ENCODE data around the gene TENT5A. TPM values are rescaled to one million over a fixed set of nuclear protein-coding genes. Genes with fewer than 3 reads are reported as not detected.
A peak's percentile ranks its signal among the peaks of the same experiment; 100 is the strongest.
"Not testable (repeated sequence)": the region's sequence is repeated elsewhere in the genome, so short reads cannot be mapped to it uniquely, and the experiment has no call there.

Gene TENT5A
- total RNA-seq, 1 donor = 21.6 TPM

DNA sequence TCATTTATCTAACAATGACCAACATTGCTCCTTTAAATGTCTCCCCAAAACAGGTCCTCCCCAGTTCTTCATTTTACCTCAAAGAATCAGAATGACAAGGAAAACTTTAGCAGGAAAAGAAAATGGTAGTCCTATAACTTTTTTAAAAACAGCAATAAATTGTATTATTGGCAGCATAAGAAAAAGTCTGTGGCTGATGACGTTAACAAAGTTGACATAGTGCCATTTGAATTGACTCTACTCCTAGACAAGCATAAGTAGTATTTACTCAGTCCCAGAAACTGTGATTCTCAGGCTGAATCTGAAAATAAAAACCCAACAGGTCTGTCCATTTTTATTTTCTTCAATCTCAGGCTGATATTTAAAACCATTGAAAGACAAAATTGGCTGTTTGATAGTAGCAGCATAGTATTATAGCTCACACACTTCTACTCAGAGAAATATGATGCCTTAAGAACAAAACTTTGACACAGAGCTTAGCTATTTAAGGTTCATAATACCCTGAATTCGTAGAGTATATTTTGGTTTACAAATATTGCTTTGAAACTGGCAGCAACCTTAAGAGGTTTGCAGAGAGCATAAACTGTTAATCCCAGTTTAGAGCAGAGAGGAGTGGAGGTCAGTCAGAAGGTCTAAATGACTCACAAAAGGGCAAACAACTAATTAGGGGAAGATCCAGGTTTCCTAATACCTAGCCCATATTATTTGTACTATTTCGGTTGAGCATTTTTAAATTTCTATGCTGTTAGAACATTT, 35.0 kb upstream of the TENT5A start:
- TF ChIP-seq, protein P1, sequence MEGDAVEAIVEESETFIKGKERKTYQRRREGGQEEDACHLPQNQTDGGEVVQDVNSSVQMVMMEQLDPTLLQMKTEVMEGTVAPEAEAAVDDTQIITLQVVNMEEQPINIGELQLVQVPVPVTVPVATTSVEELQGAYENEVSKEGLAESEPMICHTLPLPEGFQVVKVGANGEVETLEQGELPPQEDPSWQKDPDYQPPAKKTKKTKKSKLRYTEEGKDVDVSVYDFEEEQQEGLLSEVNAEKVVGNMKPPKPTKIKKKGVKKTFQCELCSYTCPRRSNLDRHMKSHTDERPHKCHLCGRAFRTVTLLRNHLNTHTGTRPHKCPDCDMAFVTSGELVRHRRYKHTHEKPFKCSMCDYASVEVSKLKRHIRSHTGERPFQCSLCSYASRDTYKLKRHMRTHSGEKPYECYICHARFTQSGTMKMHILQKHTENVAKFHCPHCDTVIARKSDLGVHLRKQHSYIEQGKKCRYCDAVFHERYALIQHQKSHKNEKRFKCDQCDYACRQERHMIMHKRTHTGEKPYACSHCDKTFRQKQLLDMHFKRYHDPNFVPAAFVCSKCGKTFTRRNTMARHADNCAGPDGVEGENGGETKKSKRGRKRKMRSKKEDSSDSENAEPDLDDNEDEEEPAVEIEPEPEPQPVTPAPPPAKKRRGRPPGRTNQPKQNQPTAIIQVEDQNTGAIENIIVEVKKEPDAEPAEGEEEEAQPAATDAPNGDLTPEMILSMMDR (IDR thresholded peaks at IDR 0.05; ENCODE audit: insufficient read depth, low read depth, low read length) = no peak
- H3K4me3 ChIP-seq (ENCODE audit: low read depth, low read length) = no peak overlapping the region
- DNase-seq (ENCODE audit: low read depth) = peak; percentile 82

DNA sequence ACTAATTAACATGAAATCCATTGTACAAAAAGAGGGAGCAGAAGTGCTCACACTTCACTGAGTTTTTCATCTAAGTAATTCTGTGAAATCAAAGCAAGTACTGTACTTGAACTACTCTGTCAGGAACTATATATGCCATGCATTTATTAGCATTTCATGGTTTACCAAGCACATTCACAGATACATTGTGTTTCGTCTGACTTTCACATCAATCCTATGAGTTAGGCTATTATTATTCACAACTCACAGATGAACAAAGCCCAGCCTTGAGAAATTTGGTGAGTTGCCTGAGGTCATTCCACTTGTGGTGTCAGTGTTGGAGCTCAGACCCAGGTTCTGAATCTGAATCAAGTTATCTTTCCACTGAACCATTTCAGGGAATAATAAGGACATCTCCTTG, 33.7 kb upstream of the TENT5A start:
- DNase-seq (ENCODE audit: low read depth) = no peak
- H3K4me3 ChIP-seq (ENCODE audit: low read depth, low read length) = no peak overlapping the region
- TF ChIP-seq, protein P1 (IDR thresholded peaks at IDR 0.05; ENCODE audit: insufficient read depth, low read depth, low read length) = no peak

DNA sequence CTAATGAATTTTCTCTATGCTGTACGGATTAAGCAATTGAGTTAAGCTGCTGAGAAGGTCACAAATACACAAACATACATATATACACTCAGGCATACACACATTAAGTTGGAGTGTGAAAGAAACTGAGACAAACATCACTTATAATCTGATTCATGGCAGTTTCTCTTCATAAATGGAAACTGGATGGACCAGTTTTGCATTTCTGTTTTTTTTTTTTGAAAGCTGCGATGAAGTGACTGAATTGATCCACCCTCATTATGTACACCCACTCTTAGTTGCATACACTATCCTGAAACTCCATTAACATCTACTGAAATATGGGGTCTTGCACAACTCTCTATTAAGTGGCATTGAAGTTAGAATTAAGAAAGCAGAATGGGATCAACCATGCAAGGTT, 32.9 kb upstream of the TENT5A start:
- H3K4me3 ChIP-seq (ENCODE audit: low read depth, low read length) = no peak overlapping the region
- TF ChIP-seq, protein P1 (IDR thresholded peaks at IDR 0.05; ENCODE audit: insufficient read depth, low read depth, low read length) = no peak
- no peak for DNase-seq (ENCODE audit: low read depth)

DNA sequence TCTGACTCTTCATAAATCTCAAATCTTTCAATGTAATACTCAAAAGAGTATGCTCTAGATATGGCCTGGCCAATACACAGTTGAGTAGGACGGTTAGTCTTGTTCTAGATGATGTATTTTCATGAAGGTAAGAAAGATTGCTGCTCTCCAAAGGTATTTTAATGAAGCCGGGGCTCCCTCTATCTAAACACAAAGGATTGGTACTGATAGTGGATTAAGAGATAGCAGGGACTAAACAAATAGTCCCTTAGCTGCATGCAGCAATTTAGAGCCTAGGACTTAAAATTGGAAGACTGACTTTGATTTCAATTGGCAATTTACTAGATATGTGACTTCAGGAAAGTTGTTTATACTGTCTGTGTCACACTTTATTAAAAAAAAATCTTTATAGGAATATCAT, 31.4 kb upstream of the TENT5A start:
- TF ChIP-seq, protein P1 (IDR thresholded peaks at IDR 0.05; ENCODE audit: insufficient read depth, low read depth, low read length) = no peak
- H3K4me3 ChIP-seq (ENCODE audit: low read depth, low read length) = no peak overlapping the region
- DNase-seq (ENCODE audit: low read depth) = no peak

DNA sequence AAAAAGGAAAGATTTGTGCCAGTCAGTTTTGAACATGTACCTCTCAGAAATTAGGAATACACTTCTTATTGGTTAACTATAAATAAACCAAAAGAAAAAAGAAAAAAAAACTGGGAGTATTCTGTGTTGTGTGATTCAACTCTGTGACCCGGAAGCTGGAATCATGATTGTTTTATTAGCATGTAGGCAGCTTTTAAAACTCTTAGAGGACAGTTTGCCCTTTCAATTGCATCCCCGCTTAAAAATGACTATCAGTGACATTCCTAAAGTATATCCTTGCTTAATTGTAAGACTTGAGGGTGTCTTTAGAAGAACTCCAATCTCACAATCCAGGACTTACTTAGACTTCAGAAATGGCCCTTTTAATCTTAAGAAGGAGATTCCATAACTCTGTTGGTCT, 29.1 kb upstream of the TENT5A start:
- no peak overlapping the region for H3K4me3 ChIP-seq (ENCODE audit: low read depth, low read length)
- no peak for DNase-seq (ENCODE audit: low read depth)
- TF ChIP-seq, protein P1 (IDR thresholded peaks at IDR 0.05; ENCODE audit: insufficient read depth, low read depth, low read length) = no peak

DNA sequence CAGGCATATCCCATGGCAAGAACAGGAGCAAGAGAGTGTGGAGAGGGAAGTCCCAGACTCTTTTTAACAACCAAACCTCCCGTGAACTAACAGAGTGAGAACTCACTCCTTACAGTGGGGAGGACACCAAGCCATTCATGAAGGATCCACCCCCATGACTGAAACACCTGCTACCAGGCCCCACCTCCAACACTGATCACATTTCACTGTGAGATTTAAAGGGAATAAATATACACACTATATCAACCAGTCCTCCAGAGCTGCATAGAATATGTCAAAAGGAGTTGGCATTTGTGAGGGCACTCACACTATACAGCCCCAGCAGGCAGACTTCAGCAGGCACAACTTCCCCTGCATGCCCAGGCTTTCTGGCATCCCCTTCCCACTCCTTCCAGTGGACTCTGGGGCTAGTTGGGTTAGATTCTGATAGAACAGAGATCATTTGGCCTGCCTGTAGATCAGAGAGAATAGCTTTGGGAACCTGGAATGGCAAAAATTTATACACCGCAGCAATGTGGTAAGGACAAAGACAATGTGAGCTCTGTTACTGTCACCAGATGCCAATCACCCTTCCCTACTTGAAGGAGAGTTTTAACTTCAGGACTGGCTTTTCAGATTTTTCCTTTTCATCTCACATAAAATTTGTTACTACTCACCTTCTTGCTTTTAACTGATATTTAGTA, 25.2 kb upstream of the TENT5A start:
- no peak for DNase-seq (ENCODE audit: low read depth)
- H3K4me3 ChIP-seq (ENCODE audit: low read depth, low read length) = no peak overlapping the region
- TF ChIP-seq, protein P1 (IDR thresholded peaks at IDR 0.05; ENCODE audit: insufficient read depth, low read depth, low read length) = no peak

DNA sequence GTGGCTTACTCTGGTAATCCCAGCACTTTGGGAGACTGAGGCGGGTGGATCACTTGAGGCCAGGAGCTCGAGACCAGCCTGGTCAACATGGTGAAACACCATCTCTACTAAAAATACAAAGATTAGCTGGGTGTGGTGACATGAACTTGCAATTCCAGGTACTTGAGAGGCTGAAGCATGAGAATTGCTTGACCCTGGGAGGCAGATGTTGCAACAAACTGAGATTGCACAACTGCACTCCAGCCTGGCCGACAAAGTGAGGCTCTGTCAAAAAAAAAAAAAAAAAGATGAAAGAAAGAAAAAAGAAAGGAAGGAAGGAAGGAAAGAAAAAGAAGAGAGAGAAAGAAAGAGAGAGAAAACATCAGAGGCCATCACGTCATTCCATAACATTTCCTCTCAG, 23.7 kb upstream of the TENT5A start:
- not testable (repeated sequence) for H3K4me3 ChIP-seq (ENCODE audit: low read depth, low read length)
- peak; percentile 66 for DNase-seq (ENCODE audit: low read depth)

Measured in fibroblast of villous mesenchyme (primary cell).